HL-60 (cell line): ENCODE results near the gene NUTM2G.
"Not testable (repeated sequence)": the region's sequence is repeated elsewhere in the genome, so short reads cannot be mapped to it uniquely, and the experiment has no call there.

Source experiments
- DNase-seq, 2 experiments: peaks; one replicate each; pipeline ENCODE4 v3.0.0-alpha.2; 2010 to 2020; ENCODE audit warnings: low read depth in 1 of 2, low spot score in 1 of 2
- H3K27ac ChIP-seq: fragments of 250-450 bp; sonication (Bioruptor Pico); replicated peaks from 2 replicates; pipeline ENCODE4 v1.5.1; 2020; ENCODE audit warnings: mild to moderate bottlenecking, moderate library complexity
- H3K27me3 ChIP-seq: fragments of 250-450 bp; sonication (Bioruptor Pico); 2 replicates; pipeline ENCODE4 v1.5.1; 2021; ENCODE audit warnings: mild to moderate bottlenecking, moderate library complexity; ENCODE audit not compliant: insufficient read depth, poor library complexity, severe bottlenecking
- H3K4me3 ChIP-seq: replicated peaks from 2 replicates; pipeline ENCODE4 v1.5.1; 2011; ENCODE audit warnings: mild to moderate bottlenecking, control low read depth, low read length; ENCODE audit not compliant: insufficient read depth

The NUTM2G gene

DNA sequence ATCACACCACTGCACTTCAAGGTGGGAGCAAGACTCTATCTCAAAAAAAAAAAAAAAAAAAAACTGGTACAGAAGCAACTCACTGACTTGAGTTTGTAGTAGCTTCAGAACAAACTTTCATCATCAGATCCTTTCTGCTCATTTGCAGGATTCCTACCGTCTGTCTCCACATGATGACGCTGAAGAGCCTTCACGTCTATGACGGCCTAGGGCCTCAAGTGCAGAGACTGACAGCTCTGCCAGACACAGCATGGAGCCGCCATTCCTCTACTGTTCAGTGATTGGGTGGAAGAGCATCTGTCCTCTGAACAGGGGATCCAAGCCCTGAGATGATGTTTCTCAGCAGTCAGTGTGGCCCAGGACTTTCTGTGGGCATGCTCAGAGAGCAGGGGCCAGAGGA, 3.1 kb upstream of the NUTM2G start:
- H3K27me3 ChIP-seq, H3K4me3 ChIP-seq, H3K27ac ChIP-seq, DNase-seq: not testable (repeated sequence)

- DNase-seq, H3K27ac ChIP-seq, H3K27me3 ChIP-seq, H3K4me3 ChIP-seq: not testable (repeated sequence)
These were observed 3.0 kb downstream of the NUTM2G start for GRCh38 chr9:96931665-96932064.

DNA sequence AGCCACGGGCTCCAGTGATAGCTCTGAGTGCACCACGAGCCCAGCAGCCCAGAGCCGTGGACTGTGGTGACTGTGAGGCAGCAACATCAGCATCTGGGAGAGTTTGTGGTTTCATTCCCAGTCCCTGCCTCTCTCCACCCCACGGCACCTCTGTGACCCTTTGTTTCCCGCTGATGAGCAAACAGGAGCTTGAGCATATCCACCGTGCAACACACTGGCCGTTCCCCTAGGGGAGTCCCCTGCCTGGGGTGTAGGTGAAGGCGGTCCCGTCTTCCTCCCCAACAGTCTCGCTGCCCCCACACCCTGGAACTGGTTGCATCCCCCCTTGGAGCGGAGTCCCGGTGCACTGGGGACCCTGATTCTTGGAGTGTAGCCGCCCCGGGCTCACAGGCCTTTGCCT, 5.5 kb downstream of the NUTM2G start:
- H3K27me3 ChIP-seq, H3K27ac ChIP-seq, H3K4me3 ChIP-seq, DNase-seq: not testable (repeated sequence)

- H3K27me3 ChIP-seq, DNase-seq, H3K4me3 ChIP-seq: not testable (repeated sequence)
These were observed 6.1 kb downstream of the NUTM2G start for GRCh38 chr9:96934706-96935105.

DNA sequence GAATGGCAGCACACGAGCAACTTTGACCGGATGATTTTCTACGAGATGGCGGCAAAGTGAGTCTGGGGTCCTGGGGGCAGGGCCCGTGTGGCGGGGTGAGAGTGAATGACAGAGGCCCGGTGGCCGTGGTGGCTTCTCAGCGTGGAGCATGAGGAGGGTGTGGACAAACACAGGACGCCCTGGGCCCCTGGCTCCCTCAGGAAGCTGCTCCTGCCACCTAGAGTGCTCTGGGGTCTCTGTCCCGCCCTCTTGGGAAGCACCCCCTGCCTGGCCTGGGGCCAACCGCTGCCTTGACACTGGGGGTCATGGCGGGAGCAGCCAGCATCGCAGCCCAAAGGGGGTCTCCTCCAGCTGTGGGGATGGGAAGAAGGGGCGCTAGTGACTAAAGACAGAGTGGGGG, 6.8 kb downstream of the NUTM2G start:
- H3K4me3 ChIP-seq, H3K27ac ChIP-seq, H3K27me3 ChIP-seq, DNase-seq: not testable (repeated sequence)

More at GRCh38 chr9:96934706-96935105, 6.1 kb downstream of the NUTM2G start:
- H3K27ac ChIP-seq, result not testable (repeated sequence)

- H3K27ac ChIP-seq, result not testable (repeated sequence)
These were observed 8.8 kb downstream of the NUTM2G start for GRCh38 chr9:96937442-96937841.

GRCh38 chr9:96938957-96939665, 10.5 kb downstream of the NUTM2G start:
- DNase-seq, H3K27ac ChIP-seq, H3K27me3 ChIP-seq, H3K4me3 ChIP-seq: not testable (repeated sequence)

More at GRCh38 chr9:96937442-96937841, 8.8 kb downstream of the NUTM2G start:
- not testable (repeated sequence) for H3K27me3 ChIP-seq, H3K4me3 ChIP-seq, DNase-seq

DNA sequence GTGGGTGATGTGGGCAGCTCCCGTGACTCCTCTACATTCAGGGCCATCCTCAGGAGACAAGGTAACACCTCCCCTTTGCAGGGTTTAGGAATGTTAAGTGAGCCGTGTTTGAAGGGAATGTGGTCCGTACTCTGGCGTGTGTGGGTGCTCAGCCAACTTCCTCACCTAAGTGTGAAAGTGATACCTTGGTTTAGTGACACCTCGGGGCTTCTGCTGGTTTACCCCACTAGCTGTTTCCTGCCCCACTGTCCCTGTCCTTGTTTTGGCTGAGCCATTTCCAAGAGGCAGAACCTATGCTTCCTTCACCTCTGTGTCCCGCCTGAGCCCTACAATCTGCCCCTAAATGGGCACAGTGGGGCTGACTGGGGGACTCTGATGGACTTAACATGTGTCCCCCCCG, 12.3 kb downstream of the NUTM2G start:
- H3K4me3 ChIP-seq, H3K27me3 ChIP-seq, DNase-seq, H3K27ac ChIP-seq: not testable (repeated sequence)

- not testable (repeated sequence) for H3K27ac ChIP-seq, H3K4me3 ChIP-seq, DNase-seq, H3K27me3 ChIP-seq
These were observed 13.0 kb downstream of the NUTM2G start for GRCh38 chr9:96941628-96942027.

GRCh38 chr9:96942181-96942580, 13.5 kb downstream of the NUTM2G start:
- H3K4me3 ChIP-seq, H3K27me3 ChIP-seq, DNase-seq, H3K27ac ChIP-seq: not testable (repeated sequence)

GRCh38 chr9:96949346-96949745, 20.7 kb downstream of the NUTM2G start:
- H3K27ac ChIP-seq, DNase-seq, H3K4me3 ChIP-seq, H3K27me3 ChIP-seq: not testable (repeated sequence)

DNA sequence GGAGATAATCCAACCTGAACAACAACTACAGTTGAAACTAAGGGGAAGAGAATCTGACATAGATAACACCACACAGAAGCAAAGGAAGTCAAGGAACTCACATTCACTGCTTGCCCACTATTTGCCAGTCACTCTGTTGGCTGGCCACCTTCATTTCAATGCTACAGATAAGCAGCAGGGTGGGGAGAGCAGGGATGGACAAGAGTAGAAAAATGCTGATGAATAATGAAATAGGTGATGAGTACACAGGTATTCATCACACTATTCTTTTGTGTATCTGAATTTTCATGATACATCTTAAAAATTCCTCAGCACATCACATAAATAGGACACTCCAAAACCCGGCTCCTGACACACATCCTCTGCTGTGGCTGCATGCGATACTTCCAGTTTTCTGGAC, 21.9 kb downstream of the NUTM2G start:
- not testable (repeated sequence) for DNase-seq, H3K4me3 ChIP-seq, H3K27ac ChIP-seq, H3K27me3 ChIP-seq

DNA sequence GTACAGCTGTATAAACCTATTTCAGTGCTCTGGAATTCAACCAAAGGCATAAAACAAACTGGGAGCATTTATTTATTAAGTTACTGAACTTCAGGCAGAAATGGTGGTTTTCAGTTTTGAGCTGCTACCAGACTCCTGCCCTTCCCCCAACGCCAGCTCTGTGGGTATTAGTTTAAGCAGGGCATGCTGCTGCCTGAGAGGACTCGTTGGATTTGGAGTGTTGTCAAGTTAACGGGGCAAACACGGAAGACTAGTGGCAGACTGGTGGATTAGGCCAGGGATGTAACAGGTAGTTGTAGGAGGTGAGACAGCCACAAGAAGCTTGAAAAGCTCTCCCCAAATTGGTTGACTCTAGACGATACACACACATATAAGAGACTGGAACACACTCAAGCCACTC, 38.9 kb downstream of the NUTM2G start:
- not testable (repeated sequence) for H3K4me3 ChIP-seq, H3K27me3 ChIP-seq, DNase-seq, H3K27ac ChIP-seq

- not testable (repeated sequence) for H3K27me3 ChIP-seq, DNase-seq
These were observed 43.9 kb downstream of the NUTM2G start for GRCh38 chr9:96972552-96972951.

DNA sequence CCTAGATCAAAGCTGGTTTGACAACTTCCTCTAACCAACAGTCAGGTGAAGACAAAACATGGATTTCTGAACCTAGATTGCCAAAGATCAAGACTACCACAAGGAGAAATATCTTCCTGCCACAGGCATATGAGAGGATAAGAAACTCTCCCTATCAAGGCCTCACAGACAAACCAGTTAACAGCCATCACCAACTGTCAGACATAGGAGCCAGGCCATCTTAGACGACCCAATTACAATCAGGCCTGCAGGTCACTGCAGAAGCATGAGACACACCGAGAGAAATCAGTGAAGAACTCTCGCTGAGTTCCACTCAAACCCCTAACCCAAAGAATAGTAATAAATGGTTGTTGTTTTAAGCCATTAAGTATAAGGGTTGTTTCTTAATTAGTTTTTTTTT, 45.4 kb downstream of the NUTM2G start:
- H3K27me3 ChIP-seq, DNase-seq, H3K4me3 ChIP-seq, H3K27ac ChIP-seq: not testable (repeated sequence)

More at GRCh38 chr9:96972552-96972951, 43.9 kb downstream of the NUTM2G start:
- H3K4me3 ChIP-seq, H3K27ac ChIP-seq: not testable (repeated sequence)
